OCI-LY7 (cell line): Measurements from ENCODE around the gene TSHZ3. TPM values are rescaled to one million over a fixed set of nuclear protein-coding genes. Genes with fewer than 3 reads are reported as not detected.

Experiments used
- BruUV-seq: library from RNA; stranded (reverse); fragments of 400-500 nt; replicated peaks from 2 replicates; lab custom pipeline; 2021; lab: Mats Ljungman, UMichigan
- CTCF ChIA-PET: fragments of 300-600 bp; sonication (Branson Sonifier 250); formaldehyde crosslinking; loops from one replicate; lab custom pipeline; 2022; ENCODE audit warnings: antibody characterized with exemption; ENCODE audit not compliant: unreplicated experiment; lab: Charles Lee
- POLR2A ChIA-PET: fragments of 300-600 bp; sonication (Branson Sonifier 250); formaldehyde crosslinking; loops from one replicate; lab custom pipeline; 2022; ENCODE audit warnings: antibody characterized with exemption; lab: Charles Lee
- DNase-seq: peaks from one replicate; pipeline ENCODE4 v3.0.0-alpha.2; 2015; ENCODE audit warnings: low spot score
- H2AFZ ChIP-seq: fragments of 200-600 bp; sonication (generic), shearing (Covaris generic); 2 replicates; pipeline ENCODE4 v1.6.1; 2014; ENCODE audit warnings: mild to moderate bottlenecking, antibody characterized with exemption, low read length, moderate library complexity
- H3K27ac ChIP-seq: fragments of 200-600 bp; sonication (generic); 2 replicates; pipeline ENCODE4 v1.5.1; 2014; ENCODE audit warnings: mixed run types, low read depth, mild to moderate bottlenecking, moderate library complexity, low read length, inconsistent platforms; ENCODE audit not compliant: poor library complexity, severe bottlenecking
- H3K36me3 ChIP-seq: fragments of 200-600 bp; sonication (generic); 2 replicates; pipeline ENCODE4 v1.6.1; 2014; ENCODE audit warnings: mild to moderate bottlenecking, antibody characterized with exemption, low read length, moderate library complexity, mixed read lengths; ENCODE audit not compliant: insufficient read depth
- H3K4me1 ChIP-seq: fragments of 200-600 bp; sonication (generic); 2 replicates; pipeline ENCODE4 v1.5.1; 2014; ENCODE audit warnings: mild to moderate bottlenecking, low read length; ENCODE audit not compliant: insufficient read depth, poor library complexity, severe bottlenecking
- H3K4me2 ChIP-seq: fragments of 200-600 bp; sonication (generic); 2 replicates; pipeline ENCODE4 v1.6.1; 2014; ENCODE audit warnings: mild to moderate bottlenecking, low read length
- H3K4me3 ChIP-seq: fragments of 200-600 bp; sonication (generic); 2 replicates; pipeline ENCODE4 v1.5.1; 2014; ENCODE audit warnings: mild to moderate bottlenecking, low read depth, low read length; ENCODE audit not compliant: poor library complexity, severe bottlenecking
- H3K79me2 ChIP-seq: fragments of 200-600 bp; sonication (generic); 2 replicates; pipeline ENCODE4 v1.6.1; 2016; ENCODE audit warnings: low read depth, mild to moderate bottlenecking, low read length, moderate library complexity, mixed read lengths; ENCODE audit not compliant: insufficient read depth
- H3K9me2 ChIP-seq: fragments of 200-600 bp; sonication (generic); 2 replicates; pipeline ENCODE4 v1.6.1; 2016; ENCODE audit warnings: mild to moderate bottlenecking, low read length, mixed read lengths; ENCODE audit not compliant: insufficient read depth
- H3K9me3 ChIP-seq: fragments of 200-600 bp; sonication (generic); 2 replicates; pipeline ENCODE4 v1.6.1; 2014; ENCODE audit warnings: mild to moderate bottlenecking, mixed run types, low read length, mixed read lengths
- H4K20me1 ChIP-seq: fragments of 200-600 bp; sonication (generic); 2 replicates; pipeline ENCODE4 v1.6.1; 2014; ENCODE audit warnings: mild to moderate bottlenecking, antibody characterized with exemption, low read length, moderate library complexity, mixed read lengths; ENCODE audit not compliant: insufficient read depth
- EZH2phosphoT487 ChIP-seq: fragments of 200-600 bp; sonication (generic); IDR thresholded peaks from 2 replicates; pipeline ENCODE4 v1.6.1; 2018; ENCODE audit warnings: low read depth, borderline replicate concordance, mild to moderate bottlenecking, mixed run types, antibody characterized with exemption, low read length, moderate library complexity, mixed read lengths
- intact Hi-C: fragments of 100-400 bp; cut with micrococcal nuclease; formaldehyde crosslinking; loops from one replicate; pipeline ENCODE4 v1.10.0; 2022; ENCODE audit not compliant: unreplicated experiment
- total RNA-seq, 2 experiments: library from RNA; depleted of rRNA in 1 of 2; stranded (reverse); fragments of >200 nt in 1 of 2; shearing (Covaris generic) in 1 of 2; gene quantifications; 2 replicates each; pipeline ENCODE4 v1.2.3, GENCODE V29; 2014 to 2022
- TF ChIP-seq, protein P1 (sequence below): fragments of 200-600 bp; sonication (generic); conservative IDR thresholded peaks from 2 replicates; pipeline ENCODE4 v1.5.1; 2014; ENCODE audit warnings: mild to moderate bottlenecking, antibody characterized with exemption, low read length, moderate library complexity, mixed read lengths

Gene TSHZ3
- total RNA-seq, 2 experiments from 2014 or later: not detected

GRCh38 chr19:31348481-31349159 lies 616 bp downstream of the TSHZ3 start:
- no peaks in the 10 kb centered on the region for H3K36me3 ChIP-seq
- no peak overlapping the region for H2AFZ ChIP-seq
- ChIA-PET CTCF (no interaction called here), POLR2A (no interaction called here)
- H3K4me1 ChIP-seq: no peaks in the 10 kb centered on the region
- H3K4me2 ChIP-seq: no peak overlapping the region
- no peak overlapping the region for H3K27ac ChIP-seq
- no peaks in the 10 kb centered on the region for H3K9me2 ChIP-seq
- BruUV-seq: no TSS peak
- no peaks in the 10 kb centered on the region for H3K9me3 ChIP-seq
- no peaks in the 10 kb centered on the region for H4K20me1 ChIP-seq
- no peak for DNase-seq
- H3K79me2 ChIP-seq: no peaks in the 10 kb centered on the region
- no peak overlapping the region for H3K4me3 ChIP-seq
- intact Hi-C loops: no loop called here
- no peak for TF ChIP-seq EZH2phosphoT487
- TF ChIP-seq, protein P1, sequence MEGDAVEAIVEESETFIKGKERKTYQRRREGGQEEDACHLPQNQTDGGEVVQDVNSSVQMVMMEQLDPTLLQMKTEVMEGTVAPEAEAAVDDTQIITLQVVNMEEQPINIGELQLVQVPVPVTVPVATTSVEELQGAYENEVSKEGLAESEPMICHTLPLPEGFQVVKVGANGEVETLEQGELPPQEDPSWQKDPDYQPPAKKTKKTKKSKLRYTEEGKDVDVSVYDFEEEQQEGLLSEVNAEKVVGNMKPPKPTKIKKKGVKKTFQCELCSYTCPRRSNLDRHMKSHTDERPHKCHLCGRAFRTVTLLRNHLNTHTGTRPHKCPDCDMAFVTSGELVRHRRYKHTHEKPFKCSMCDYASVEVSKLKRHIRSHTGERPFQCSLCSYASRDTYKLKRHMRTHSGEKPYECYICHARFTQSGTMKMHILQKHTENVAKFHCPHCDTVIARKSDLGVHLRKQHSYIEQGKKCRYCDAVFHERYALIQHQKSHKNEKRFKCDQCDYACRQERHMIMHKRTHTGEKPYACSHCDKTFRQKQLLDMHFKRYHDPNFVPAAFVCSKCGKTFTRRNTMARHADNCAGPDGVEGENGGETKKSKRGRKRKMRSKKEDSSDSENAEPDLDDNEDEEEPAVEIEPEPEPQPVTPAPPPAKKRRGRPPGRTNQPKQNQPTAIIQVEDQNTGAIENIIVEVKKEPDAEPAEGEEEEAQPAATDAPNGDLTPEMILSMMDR: no peak

DNA sequence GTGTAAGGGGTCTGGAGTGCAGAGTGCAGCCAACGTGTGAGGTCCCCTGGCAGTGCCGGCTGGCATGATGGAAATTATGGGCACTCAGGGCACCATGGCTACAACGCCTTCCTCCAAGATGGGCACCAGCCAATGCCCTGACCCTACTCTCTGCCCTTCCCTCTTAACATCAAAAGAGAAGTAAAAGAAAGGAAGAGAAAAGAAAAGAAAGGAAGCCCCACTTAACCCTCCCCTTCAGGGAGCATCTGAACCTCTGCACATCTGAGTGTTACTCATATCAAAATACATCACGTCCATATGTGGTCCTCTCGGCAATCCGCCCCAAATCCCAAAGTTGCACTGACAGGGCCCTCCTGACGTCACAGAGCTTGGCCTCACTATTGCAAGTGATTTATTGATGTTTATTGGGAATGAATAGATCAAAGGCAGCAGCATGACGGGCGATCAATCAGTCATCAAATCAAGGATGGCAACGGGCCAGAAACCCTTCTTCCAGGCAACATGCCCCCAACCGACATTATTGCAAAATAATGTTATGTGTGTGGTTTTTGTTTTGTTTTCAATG lies 1.3 kb downstream of the TSHZ3 start:
- Histone ChIP-seq H2AFZ (no peak overlapping the region), H3K79me2 (no peaks in the 10 kb centered on the region), H3K4me2 (no peak overlapping the region)

More for the DNA sequence above, 1.3 kb downstream of the TSHZ3 start:
- ChIA-PET POLR2A (no interaction called here), CTCF (no interaction called here)
- DNase-seq: no peak
- Histone ChIP-seq H4K20me1 (no peaks in the 10 kb centered on the region), H3K4me1 (no peaks in the 10 kb centered on the region), H3K9me2 (no peaks in the 10 kb centered on the region), H3K9me3 (no peaks in the 10 kb centered on the region), H3K36me3 (no peaks in the 10 kb centered on the region), H3K27ac (no peak overlapping the region), H3K4me3 (no peak overlapping the region)
- intact Hi-C loops: no loop called here
- TF ChIP-seq, protein P1: no peak
- TF ChIP-seq EZH2phosphoT487: no peak
- no TSS peak for BruUV-seq
